Lung (tissue), 12 donors: Measurements from ENCODE around the gene CDIPT. TPM values are rescaled to one million over a fixed set of nuclear protein-coding genes. Genes with fewer than 3 reads are reported as not detected.
"Not testable (repeated sequence)": the region's sequence is repeated elsewhere in the genome, so short reads cannot be mapped to it uniquely, and the experiment has no call there.

Source experiments
- ATAC-seq: fragments of 200-7000 bp; cut with Tn5 transposase; one replicate; pipeline ENCODE4 v1.9.1; 2020; ENCODE audit warnings: moderate number of reproducible peaks; ENCODE audit not compliant: insufficient read depth, low FRiP score
- DNase-seq, 3 donors: peaks; one replicate each; pipeline ENCODE4 v3.0.0-alpha.2; 2013 to 2017
- H3K27ac ChIP-seq, 2 donors: one replicate each; pipeline ENCODE4 v1.5.1; 2013; ENCODE audit warnings: mild to moderate bottlenecking in 2 of 2, moderate library complexity in 2 of 2, control low read depth in 1 of 2, inconsistent platforms in 1 of 2, low read depth in 1 of 2, low read length in 1 of 2
- H3K27me3 ChIP-seq, 3 donors: one replicate each; pipeline ENCODE4 v1.5.1; 2013; ENCODE audit warnings: low read length in 2 of 3; ENCODE audit not compliant: control insufficient read depth in 3 of 3, insufficient read depth in 3 of 3
- H3K36me3 ChIP-seq, 4 donors: one replicate each; pipeline ENCODE4 v1.5.1; 2013; ENCODE audit warnings: low read length in 4 of 4, mild to moderate bottlenecking in 1 of 4, moderate library complexity in 1 of 4; ENCODE audit not compliant: control insufficient read depth in 4 of 4, insufficient read depth in 4 of 4
- H3K4me1 ChIP-seq, 5 donors: one replicate each; pipeline ENCODE4 v1.5.1; 2013; ENCODE audit warnings: low read length in 5 of 5, mild to moderate bottlenecking in 2 of 5, moderate library complexity in 1 of 5; ENCODE audit not compliant: control insufficient read depth in 5 of 5, insufficient read depth in 5 of 5
- H3K4me3 ChIP-seq: one replicate; pipeline ENCODE4 v1.5.1; 2013; ENCODE audit warnings: mild to moderate bottlenecking, control low read depth, moderate library complexity
- H3K9ac ChIP-seq, 2 donors: one replicate each; pipeline ENCODE4 v1.5.1; 2013; ENCODE audit warnings: low read length in 2 of 2, control low read depth in 1 of 2; ENCODE audit not compliant: insufficient read depth in 1 of 2
- H3K9me3 ChIP-seq, 4 donors: one replicate each; pipeline ENCODE4 v1.5.1; 2013; ENCODE audit warnings: low read length in 3 of 4, mild to moderate bottlenecking in 1 of 4, moderate library complexity in 1 of 4; ENCODE audit not compliant: control insufficient read depth in 4 of 4, insufficient read depth in 3 of 4
- whole genome bisulfite sequencing, 2 donors: extraction: QIAGEN DNeasy Blood & Tissue Kit; methylation state at CpG; one replicate each; pipeline ENCODE4 v1.1.7; 2013; 5-methylcytosine and 5-hydroxymethylcytosine counted together
- polyA plus RNA-seq, 2 donors: library from polyadenylated mRNA; stranded (reverse); fragments of 200-250 nt; gene quantifications; one replicate each; pipeline ENCODE4 v1.2.1, GENCODE V29; 2013
- total RNA-seq, 2 donors: library from RNA; depleted of rRNA in 1 of 2; stranded (reverse); fragments of >200 nt in 1 of 2; gene quantifications; one replicate each; pipeline ENCODE4 v1.2.1, GENCODE V29; 2014 to 2021
- TF ChIP-seq, protein P1 (sequence below): IDR thresholded peaks from 2 replicates; pipeline ENCODE4 v1.5.1; 2012; ENCODE audit warnings: mild to moderate bottlenecking; ENCODE audit errors: control extremely low read depth, extremely low read depth
- donor health status: control.
- donor health status: control.
- donor health status: Bipolar disorder and iron deficiency.
- donor health status: healthy.
- donor health status: DM: yes; HTN: yes; CAD: no.

Gene CDIPT
- total and polyA plus RNA-seq, 4 donors = 66.9 to 105 (median 73.3) TPM

DNA sequence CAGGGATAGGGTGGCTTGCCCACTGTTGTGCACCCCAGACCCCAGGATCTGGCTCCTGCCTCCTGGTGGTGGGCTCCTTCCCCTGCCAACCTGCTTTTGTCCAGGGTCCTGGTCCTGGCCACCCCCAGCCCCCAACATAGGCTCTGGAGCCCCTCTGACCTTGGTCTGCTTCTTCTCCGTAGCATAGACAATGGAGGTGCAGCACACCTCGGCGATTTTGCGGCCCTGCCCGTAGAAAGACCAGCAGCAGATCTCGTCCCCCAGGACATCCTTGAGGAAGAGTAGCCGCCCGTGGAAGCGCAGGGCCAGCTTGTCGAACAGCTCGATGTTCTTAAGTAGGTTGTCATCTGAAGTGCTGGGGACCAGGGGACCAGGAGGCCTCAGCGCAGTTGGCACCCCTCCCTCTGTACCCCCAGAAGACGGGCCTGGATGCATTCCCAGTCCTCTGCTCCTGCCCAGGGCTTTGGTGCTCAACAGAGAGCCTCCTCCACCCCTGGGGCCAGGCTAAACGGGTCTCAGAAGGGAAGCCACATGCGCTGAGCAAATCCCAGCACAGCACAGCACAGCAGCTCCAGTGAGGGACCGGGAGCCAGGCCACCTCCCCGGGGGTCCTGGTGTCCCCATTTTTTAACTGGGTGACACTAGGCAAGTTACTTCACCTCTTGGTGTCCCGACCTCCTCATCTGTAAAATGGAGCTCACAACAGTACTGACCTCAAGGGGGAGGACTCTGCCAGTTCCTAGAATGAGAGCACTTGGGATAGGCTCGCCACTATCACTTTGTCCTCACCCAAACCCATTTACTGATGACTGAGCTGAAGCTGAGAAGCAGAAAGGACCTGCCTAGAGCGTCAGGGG is 48.0 kb upstream of the CDIPT start:
- ATAC-seq (no peak), DNase-seq (no peak)
- no peaks in the 10 kb centered on the region for H3K27me3 ChIP-seq
- H3K9ac ChIP-seq = no peak overlapping the region
- H3K36me3 ChIP-seq = peaks cover 0 to 8% (median 4%) of the 10 kb centered on the region in 4 donors
- TF ChIP-seq, protein P1, sequence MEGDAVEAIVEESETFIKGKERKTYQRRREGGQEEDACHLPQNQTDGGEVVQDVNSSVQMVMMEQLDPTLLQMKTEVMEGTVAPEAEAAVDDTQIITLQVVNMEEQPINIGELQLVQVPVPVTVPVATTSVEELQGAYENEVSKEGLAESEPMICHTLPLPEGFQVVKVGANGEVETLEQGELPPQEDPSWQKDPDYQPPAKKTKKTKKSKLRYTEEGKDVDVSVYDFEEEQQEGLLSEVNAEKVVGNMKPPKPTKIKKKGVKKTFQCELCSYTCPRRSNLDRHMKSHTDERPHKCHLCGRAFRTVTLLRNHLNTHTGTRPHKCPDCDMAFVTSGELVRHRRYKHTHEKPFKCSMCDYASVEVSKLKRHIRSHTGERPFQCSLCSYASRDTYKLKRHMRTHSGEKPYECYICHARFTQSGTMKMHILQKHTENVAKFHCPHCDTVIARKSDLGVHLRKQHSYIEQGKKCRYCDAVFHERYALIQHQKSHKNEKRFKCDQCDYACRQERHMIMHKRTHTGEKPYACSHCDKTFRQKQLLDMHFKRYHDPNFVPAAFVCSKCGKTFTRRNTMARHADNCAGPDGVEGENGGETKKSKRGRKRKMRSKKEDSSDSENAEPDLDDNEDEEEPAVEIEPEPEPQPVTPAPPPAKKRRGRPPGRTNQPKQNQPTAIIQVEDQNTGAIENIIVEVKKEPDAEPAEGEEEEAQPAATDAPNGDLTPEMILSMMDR = no peak
- no peak overlapping the region for H3K4me3 ChIP-seq
- 89 to 95% methylated on average over 19 to 20 of the region's 20 CpGs for WGBS, 2 donors
- no peaks in the 10 kb centered on the region for H3K4me1 ChIP-seq
- no peaks in the 10 kb centered on the region for H3K9me3 ChIP-seq
- no peak overlapping the region for H3K27ac ChIP-seq

DNA sequence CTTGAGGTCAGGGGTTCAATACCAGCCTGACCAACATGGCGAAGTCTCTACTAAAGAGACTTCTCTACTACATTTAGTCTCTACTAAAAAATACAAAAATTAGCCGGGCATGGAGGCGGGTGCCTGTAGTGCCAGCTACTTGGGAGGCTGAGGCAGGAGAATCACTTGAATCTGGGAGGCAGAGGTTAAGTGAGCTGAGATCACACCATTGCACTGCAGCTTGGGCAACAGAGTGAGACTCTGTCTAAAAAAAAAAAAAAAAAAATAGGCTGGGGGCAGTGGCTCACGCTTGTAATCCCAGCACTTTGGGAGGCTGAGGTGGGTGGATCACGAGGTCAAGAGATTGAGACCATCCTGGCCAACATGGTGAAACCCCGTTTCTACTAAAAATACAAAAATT is 46.8 kb upstream of the CDIPT start:
- H3K27ac ChIP-seq, H3K4me1 ChIP-seq, ATAC-seq, H3K36me3 ChIP-seq, H3K9ac ChIP-seq, DNase-seq, H3K4me3 ChIP-seq, H3K27me3 ChIP-seq, H3K9me3 ChIP-seq: not testable (repeated sequence)
- WGBS, 2 donors = 86 to 97% methylated on average over 6 of the region's 6 CpGs

DNA sequence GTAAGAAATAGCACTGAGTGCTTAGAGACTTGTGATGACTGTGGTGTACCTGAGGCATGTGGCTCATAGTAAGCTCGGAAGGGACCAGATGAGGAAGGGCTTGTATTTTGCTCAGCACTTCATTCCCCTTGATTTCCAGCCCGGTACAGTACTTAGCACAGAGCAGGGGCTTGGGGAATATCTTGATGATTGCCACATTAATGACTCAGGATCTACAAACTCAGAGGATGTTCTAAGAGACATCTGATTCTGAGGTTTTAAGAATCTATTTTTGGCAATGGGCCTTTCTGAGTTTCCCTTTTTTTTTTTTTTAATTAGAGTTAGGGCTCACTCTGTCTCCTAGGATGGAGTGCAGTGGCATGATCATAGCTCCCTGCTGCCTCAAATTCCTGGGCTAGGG is 46.4 kb upstream of the CDIPT start:
- H3K27ac ChIP-seq = no peak overlapping the region
- ATAC-seq (no peak), DNase-seq (no peak)
- TF ChIP-seq, protein P1 = no peak
- no peak overlapping the region for H3K4me3 ChIP-seq
- 47 to 77% methylated on average over 2 of the region's 2 CpGs for WGBS, 2 donors
- H3K4me1 ChIP-seq = no peaks in the 10 kb centered on the region
- H3K36me3 ChIP-seq = peaks cover 0 to 6% (median 0%) of the 10 kb centered on the region in 4 donors
- H3K27me3 ChIP-seq = no peaks in the 10 kb centered on the region
- no peaks in the 10 kb centered on the region for H3K9me3 ChIP-seq
- no peak overlapping the region for H3K9ac ChIP-seq

DNA sequence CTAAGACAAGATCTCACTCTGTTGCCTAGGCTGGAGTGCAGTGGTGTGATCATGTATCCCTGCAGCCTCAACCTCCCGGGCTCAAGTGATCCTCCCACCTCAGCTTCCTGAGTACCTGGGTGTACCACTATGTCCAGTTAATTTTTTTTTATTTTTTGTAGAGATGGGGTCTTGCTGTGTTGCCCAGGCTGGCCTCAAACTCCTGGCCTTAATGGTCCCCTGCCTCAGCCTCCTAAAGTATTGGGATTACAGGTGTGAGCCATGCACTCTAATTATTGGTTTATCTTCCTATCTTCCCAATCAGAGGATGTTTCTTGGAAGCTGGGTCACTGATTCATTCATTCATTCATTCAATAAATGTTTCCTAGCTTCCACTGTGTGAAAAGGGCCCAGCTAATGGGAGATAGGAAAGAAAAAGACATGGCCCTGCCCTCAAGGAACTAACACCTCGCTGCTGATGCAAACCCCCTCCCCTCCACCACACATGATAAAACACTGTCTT is 45.7 kb upstream of the CDIPT start:
- Histone ChIP-seq H3K4me3 (no peak overlapping the region), H3K27me3 (no peaks in the 10 kb centered on the region), H3K27ac (no peak overlapping the region), H3K9me3 (no peaks in the 10 kb centered on the region), H3K9ac (no peak overlapping the region), H3K4me1 (no peaks in the 10 kb centered on the region), H3K36me3 (peaks cover 0 to 6% (median 0%) of the 10 kb centered on the region in 4 donors)
- TF ChIP-seq, protein P1 = no peak
- DNase-seq = no peak
- ATAC-seq = no peak
- 84 to 92% methylated on average over 2 of the region's 2 CpGs for WGBS, 2 donors
